NCI-H2081 treated with DMSO at 0.1 percent for 48 hours (cell line): ENCODE data around the gene ITIH1.

ENCODE experiments used
- DNase-seq: peaks from one replicate; lab custom pipeline; 2025; lab: John Stamatoyannopoulos, UW

Gene ITIH1

DNA sequence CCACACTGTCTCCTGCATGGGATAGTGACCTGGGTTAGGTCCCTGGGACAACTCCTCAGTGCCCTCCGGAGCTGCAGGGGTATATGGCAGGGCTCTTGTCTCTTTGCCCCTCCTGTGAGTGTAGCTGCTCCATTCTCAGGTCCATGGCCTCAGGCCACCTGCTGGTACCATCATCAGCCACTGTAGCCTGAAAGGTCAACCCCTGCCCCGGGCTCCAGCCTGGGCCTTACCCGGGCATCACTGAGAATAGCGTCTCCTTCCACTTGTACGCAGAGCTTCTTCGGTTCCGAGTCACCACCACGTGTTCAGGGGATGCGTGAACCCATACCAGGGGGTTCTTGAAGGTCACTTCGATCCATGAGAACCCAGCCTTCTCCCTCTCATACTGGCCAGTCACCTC, 39.3 kb downstream of the ITIH1 start:
- DNase-seq, result no peak

- DNase-seq, result no peak
These were observed 39.8 kb downstream of the ITIH1 start for GRCh38 chr3:52817221-52817620.

- no peak for DNase-seq
These were observed 40.5 kb downstream of the ITIH1 start for GRCh38 chr3:52817860-52818259.

GRCh38 chr3:52819936-52820335, 42.5 kb downstream of the ITIH1 start:
- no peak for DNase-seq

GRCh38 chr3:52820736-52821135, 43.3 kb downstream of the ITIH1 start:
- no peak for DNase-seq

DNA sequence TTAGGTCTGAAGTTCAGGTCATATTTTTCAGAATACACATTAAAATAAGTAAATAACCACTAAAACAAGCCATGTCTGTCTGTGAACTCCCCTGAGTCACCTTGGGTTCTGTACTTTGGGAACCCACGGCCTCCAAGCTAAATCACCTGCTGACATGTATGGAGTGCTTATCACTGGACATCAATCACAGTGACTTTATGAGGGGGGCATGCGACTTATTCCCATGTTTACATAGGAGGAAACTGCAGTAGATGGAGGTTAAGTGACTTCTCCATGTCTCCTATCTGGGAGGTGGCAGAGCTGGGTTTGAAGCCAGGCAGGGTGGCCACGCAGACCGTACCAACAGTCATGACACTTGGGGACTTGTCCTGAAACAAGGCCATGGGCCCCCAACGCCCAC, 45.0 kb downstream of the ITIH1 start:
- DNase-seq, result no peak

DNA sequence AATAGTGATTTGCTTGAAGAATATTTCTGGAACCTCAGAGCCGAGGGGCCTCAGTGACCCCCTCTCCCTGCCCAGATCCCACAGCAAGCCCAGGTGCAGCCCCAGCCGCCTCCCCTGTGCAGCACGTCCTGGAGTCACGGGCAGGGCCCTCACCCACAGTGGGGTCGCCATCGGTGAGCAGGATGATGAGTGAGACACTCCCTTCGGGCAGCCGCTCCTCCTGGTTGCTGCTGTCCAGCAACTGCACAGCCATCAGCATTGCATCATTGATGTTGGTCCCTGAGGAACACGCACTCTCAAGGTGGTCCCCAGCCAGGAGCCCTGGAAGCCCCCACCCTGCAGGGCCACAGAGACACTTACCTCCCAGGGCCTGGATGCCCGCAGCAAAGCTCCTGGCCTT, 46.6 kb downstream of the ITIH1 start:
- DNase-seq, result no peak

DNA sequence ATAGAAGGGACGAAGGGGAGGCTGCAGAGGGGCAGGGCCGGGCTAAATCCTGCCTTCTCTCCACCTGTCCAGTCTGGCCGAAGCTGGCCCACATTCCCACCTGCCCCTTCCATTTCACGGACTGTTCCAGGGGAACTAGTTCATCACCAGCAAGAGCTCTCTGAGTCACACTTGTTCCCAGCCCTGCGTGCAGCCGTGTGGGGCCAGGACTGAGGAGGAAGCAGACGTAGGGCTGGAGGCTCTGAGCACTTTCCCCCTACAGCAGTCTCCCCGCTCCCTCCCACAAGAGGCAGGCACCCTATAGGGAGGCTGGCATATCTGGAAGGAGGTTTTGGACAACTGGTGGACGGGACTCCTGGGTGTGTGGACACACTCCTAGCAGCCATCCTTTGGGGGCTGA, 50.0 kb downstream of the ITIH1 start:
- no peak for DNase-seq

- no peak for DNase-seq
These were observed 50.5 kb downstream of the ITIH1 start for GRCh38 chr3:52827866-52828376.

DNA sequence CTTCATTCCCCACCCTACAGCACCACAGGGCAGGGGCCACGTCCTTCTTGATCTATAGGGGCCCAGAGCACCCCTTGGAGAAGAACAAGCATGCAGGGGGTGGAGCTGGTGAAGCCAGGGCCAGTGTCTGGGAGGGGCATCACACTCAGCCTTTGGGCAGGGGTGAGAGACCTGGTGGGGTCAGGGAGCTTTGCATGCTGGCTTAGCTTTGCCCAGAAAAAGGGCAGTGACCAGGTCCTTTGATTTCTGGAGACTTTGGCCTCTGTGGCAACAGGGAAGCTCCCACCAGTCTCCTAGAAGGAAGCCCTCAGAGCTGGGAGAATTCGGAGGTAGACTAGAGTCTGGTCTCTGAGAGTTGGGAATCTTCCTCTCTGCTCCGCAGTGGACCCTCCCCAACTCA, 52.1 kb downstream of the ITIH1 start:
- no peak for DNase-seq

GRCh38 chr3:52829906-52830463, 52.6 kb downstream of the ITIH1 start:
- DNase-seq, result no peak

DNA sequence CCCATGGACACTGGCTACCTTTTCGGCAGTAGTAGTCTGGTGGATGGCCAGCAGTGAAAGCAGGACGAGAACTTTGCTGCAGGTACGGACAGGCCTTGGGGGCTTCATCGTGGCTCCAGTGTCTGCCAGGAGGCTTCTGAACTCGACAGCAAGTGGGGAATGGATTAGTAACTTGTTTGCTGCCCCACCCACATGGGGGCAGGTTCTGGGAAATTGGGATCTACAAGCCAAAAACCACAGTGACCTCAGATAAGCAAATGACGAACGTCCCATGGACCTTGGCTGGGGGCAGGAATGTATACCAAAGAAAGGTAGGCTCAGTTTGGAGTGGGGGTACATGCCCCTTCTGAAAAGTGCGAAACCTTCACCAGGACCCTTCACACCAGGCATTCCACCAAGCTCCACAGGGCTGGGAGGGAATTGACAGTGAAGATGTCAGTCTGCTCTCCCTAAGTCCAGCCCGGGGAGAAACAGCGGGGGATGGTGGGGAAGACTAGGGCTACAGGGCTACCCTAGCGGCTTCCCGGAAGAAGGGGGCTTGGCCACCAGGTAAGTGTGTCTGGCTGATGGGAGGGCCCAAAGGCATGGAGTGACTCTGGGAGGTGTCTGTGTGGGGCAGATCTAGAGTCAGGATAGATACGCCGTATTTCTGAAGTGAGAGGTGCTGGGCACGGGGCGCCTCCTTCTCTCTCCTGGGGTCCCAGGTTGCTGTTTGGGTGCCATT, 53.3 kb downstream of the ITIH1 start, which contains the start of gene ITIH4:
ITIH4 (minus strand) TSS at position 138 of the 724 bp plus-strand sequence; CDS start at position 108, 30 bp downstream.
- DNase-seq, result no peak

DNA sequence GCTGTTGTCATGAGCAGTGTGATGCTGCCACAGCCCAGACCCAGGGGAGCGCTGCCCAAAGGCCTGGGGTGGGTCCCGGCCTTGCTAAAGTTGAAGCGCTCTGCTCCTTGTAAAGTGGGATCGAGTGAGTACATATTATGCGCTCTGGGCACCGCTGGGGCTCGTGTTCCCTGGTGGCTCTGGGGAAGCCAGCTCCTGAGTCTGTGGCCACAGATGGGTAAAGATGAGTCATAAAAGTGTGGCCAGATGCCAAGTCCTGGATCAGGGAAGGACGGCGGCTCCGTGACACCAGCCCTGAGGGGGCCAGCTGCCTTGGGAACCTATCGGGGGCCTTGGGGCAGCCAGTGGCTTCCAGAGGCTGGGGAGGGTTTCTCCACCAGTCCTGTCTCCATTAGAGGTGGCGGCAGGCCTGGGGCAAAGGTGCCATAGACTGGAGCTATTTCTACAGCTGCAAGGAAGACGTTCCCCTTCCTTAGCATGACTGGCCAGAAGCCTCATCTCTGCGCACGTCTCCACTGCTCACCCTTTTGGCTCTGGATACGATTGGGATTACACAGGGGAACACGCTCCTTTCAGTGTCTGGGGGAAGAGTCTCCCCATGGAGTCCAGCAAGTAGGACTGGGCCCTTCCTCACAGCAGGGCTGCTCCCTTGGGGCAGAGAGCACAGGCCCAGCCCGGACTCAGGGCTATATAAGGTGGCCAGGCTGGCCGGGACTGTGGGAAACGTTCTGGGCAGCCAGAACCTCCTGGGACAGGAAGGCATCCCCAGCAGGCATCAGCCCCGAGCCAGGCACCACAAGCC, 54.3 kb downstream of the ITIH1 start:
- DNase-seq, result no peak

DNA sequence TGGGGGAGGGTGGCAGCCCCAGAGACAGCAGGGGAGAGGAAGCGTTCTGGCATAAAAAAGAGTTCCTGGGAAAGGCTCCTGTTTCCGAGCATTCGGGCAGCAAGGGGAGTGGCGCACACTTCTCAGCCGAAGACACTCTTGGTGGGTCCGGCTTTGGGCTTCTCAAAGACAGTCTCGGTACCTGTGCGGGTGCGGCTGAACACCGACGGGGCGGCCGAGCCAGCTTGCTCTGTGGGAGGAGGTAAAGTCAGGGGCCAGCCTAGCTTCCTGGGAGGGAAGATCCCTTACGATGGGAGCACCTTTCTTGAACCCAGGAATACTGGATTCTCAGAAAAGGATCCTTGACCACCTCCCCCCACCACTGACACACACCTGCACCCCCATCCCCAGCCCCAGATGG, 55.8 kb downstream of the ITIH1 start:
- DNase-seq, result no peak

DNA sequence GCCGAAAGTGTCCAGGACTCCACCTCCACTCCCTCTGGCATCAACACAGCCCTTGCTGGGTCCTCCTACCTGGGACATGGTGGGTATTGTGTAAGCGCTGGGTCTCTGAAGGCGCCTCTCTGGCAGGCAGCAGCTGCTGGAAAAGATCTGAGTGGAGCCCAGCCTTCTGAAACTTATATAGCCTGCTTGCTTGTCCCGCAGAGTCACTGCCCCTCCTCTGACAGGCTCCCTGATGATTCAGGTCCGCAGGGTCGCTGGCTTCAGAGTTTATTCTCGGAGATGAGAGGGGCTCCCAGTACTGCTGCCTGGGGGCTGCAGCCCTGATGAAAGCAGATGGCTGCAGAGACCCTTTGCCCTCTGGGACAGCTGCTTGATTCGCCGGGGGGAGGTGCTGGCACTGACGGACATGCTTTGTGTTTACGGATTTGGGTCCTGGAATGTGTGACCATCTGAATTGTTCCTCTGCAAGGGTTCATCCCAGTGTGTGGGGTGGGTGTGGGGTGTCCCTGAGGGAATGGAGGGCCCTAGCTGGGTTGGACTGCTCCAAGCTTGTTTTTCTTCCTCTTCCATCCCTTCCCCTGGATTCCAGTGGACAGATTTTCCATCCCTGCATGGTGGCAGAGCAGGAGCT, 57.6 kb downstream of the ITIH1 start, which contains the start of gene MUSTN1:
MUSTN1 (minus strand) TSS at position 149 of the 631 bp plus-strand sequence; CDS start at position 78, 71 bp downstream.
- DNase-seq, result no peak

- no peak for DNase-seq
These were observed 58.5 kb downstream of the ITIH1 start for GRCh38 chr3:52835766-52836470.

DNA sequence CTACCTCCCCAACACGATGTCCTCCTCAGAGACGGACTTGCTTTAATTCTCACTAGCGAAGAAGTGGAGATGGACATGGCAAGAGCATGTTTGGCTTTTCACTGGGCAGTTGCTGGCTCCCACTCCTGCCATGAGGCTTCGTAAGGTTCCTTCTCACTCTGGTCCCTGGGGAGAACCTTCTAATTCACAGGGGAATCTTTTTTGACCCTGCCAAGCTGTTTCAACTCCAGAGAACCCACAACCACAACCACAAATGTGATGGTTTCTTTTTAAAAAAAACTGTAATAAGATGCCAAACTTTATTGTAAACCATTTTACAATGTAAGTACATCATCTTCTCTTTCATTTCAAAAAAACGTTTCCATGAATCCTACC, 59.1 kb downstream of the ITIH1 start:
- no peak for DNase-seq

DNA sequence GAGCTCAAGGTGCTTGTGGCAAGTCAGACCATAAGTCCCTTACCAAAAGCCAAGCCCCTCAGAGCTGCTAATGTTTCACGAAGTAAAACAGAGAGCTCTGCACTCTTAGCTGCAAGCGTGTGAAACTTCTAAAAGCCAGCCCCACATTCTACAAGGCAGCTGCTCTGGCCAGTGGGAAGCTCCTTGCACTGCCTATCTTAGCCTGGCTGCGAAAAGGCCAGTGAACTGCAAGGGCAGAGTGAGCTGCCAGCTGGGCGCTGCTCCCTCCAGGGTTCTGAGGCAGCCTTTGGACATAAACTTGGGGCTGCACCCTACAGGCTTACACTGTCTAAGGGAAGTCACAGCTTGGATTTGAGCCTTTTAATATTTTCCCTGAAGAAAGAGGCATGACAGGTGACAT, 59.6 kb downstream of the ITIH1 start:
- no peak for DNase-seq

DNA sequence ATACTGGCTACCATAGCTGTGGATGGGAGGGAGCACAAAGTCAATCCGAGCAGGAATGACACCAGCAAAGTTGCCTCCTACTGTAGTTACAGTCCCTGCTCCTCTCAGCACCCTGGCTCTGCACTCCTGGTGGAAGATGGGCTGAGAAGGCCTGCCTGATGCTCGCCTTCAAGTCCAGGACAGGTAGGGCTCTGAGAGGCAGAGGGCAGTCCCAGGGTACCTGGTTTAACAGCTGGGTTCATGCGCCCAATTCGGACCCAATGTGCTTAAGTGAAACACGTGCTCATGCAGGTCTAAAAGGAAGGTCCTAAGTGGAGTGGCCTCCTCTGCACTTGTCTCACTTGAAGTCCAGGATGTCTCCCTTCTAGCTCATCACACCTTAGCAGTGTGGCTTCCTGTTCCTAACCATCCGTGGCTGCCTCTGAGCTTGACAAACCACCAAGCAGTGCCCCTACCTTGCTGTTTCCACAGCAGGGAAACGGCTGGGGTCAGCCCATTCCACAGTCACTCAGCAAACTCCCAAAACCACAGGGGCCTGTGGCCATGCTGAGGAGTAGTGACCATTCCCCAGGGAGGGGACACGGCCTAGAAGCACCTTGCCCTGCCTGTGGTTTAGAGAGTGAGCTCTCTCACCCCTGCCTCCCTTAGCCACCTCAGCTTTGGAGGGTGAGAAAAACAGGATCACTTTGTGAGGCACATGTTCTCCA, 61.3 kb downstream of the ITIH1 start:
- no peak for DNase-seq

- no peak for DNase-seq
These were observed 61.8 kb downstream of the ITIH1 start for GRCh38 chr3:52839268-52839575.

GRCh38 chr3:52839892-52840545, 62.6 kb downstream of the ITIH1 start:
- DNase-seq, result no peak
